Activated T-cell treated with anti-CD3 and anti-CD28 coated beads, Interleukin-2, amount 50 U/mL, for 72 hours (primary cell): Measurements from ENCODE around the gene ATP23. TPM values are rescaled to one million over a fixed set of nuclear protein-coding genes. Genes with fewer than 3 reads are reported as not detected.
A peak's percentile ranks its signal among the peaks of the same experiment; 100 is the strongest.

Experiments used
- ATAC-seq, 2 donors: fragments of 150-1000 bp; cut with Tn5 transposase; replicated peaks in 1 of 2; 2 replicates each; pipeline ENCODE4 v1.10.0; 2021; ENCODE audit warnings: moderate library complexity in 2 of 2, mild to moderate bottlenecking in 1 of 2
- DNase-seq, 2 donors: peaks; one replicate each; pipeline ENCODE4 v3.0.0; 2021 to 2022; ENCODE audit warnings: mixed read lengths in 1 of 2
- H3K27ac Mint-ChIP-seq: one replicate; pipeline ENCODE4 v1.8.0; 2022; ENCODE audit warnings: mild to moderate bottlenecking, moderate library complexity, mixed read lengths
- H3K27me3 Mint-ChIP-seq: one replicate; pipeline ENCODE4 v1.8.0; 2022; ENCODE audit warnings: low read depth, mixed read lengths
- H3K36me3 Mint-ChIP-seq, 2 donors: one replicate each; pipeline ENCODE4 v1.8.0; 2022; ENCODE audit warnings: mixed read lengths in 2 of 2, mild to moderate bottlenecking in 1 of 2; ENCODE audit not compliant: insufficient read depth in 2 of 2
- H3K4me1 Mint-ChIP-seq: one replicate; pipeline ENCODE4 v1.8.0; 2022; ENCODE audit warnings: low read depth, mixed read lengths
- H3K4me3 Mint-ChIP-seq, 2 donors: one replicate each; pipeline ENCODE4 v1.8.0; 2022; ENCODE audit warnings: mild to moderate bottlenecking in 2 of 2, mixed read lengths in 2 of 2, moderate library complexity in 2 of 2
- H3K9me3 Mint-ChIP-seq, 2 donors: one replicate each; pipeline ENCODE4 v1.8.0; 2022; ENCODE audit warnings: mixed read lengths in 2 of 2
- total RNA-seq, 2 donors: library from RNA; stranded (reverse); gene quantifications; one replicate each; pipeline ENCODE4 v1.2.3, GENCODE V29; 2022

Gene ATP23
- total RNA-seq: 10 to 100 TPM; 23.5 to 26.3 TPM

DNA sequence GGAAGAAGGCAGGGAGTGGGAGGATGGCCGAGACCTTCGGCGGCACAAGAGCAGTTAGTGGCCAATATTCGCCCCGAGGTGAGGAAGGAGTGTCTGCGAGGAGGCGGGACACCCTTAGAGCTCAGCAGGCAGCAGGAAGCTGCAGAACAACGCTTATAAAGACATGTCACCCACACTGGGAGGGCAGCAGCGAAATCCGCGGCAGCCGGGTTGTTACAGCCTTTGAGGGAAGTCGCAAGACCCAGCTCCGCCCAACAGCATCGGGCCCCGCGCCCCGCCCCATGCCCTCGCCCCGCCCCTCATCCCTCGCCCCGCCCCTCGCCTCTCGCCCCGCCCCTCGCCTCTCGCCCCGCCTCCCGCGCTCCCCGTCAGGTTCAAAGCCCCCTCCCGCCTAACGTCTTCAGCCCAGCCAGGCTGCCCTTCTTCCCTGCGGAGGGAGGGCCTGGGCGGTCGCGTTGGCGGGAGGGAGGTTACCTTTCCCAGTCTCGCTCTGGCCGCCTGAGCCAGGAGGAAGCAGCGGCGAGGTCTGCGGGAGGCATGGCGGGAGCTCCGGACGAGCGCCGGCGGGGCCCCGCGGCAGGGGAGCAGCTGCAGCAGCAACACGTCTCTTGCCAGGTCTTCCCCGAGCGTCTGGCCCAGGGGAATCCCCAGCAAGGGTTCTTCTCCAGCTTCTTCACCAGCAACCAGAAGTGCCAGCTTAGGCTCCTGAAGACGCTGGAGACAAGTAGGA, at the start of gene ATP23:
Gene ATP23, plus strand, starts transcription at position 403 of the 730 bp plus-strand sequence. Its CDS starts 135 bp downstream, at position 538.
- Mint-ChIP-seq H3K4me3 (peak within 1 kb of the TSS; percentile 91 to 96), H3K4me1 (peaks cover 42% of the 10 kb centered on the region), H3K27ac (peak within 1 kb of the TSS; percentile 86), H3K9me3 (no peaks in the 10 kb centered on the region), H3K36me3 (no peaks in the 10 kb centered on the region), H3K27me3 (no peaks in the 10 kb centered on the region)
- ATAC-seq: peak; percentile 92
- DNase-seq: peak; percentile 87 to 89

DNA sequence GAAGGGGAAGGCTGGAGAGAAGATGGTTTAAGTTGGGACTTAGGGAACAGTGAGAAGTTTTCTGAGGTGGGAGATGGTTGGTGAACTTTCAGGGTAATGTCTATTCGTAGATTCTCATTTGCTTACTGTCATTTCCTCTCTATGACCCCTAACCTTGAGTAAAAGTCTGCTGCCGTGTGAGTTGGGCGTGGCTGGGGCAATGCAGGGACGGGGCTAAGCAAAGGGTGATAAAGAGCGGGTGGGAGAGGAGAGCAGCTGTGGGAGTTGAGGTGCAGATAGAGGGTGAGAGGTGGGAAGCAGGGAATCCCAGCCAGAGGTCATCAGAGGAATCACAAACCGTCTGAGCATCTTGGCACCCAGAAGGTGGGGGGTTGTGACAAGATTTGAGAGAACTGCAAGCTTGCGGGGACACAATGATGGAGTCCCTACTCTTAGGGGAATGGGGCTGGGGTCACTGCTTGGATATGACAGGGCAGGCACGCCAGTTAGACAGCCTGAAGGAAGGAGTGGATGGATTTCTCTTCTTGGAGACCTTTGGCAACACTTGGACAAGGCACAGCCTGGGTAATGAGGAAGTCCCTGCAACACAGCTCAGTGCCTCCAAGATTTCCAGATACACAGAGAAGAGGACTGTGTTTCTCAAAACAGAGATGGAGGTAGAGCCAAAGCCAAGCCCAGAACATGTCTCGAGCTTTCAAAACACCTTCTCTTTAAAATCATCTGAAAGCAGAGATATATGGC, 49.0 kb upstream of the ATP23 start:
- Mint-ChIP-seq H3K9me3 (no peaks in the 10 kb centered on the region), H3K4me3 (no peak overlapping the region), H3K36me3 (no peaks in the 10 kb centered on the region), H3K27me3 (peaks cover 13% of the 10 kb centered on the region), H3K27ac (no peak overlapping the region), H3K4me1 (peaks cover 40% of the 10 kb centered on the region)
- DNase-seq: no peak
- ATAC-seq: no peak

- ATAC-seq: no peak
- peaks cover 46% of the 10 kb centered on the region for H3K4me1 Mint-ChIP-seq
- H3K27ac Mint-ChIP-seq: no peak overlapping the region
- H3K27me3 Mint-ChIP-seq: peaks cover 21% of the 10 kb centered on the region
- H3K9me3 Mint-ChIP-seq: no peaks in the 10 kb centered on the region
- DNase-seq: no peak
- H3K4me3 Mint-ChIP-seq: peak overlapping the region in 1 of 2 donors; percentile 66
- H3K36me3 Mint-ChIP-seq: no peaks in the 10 kb centered on the region
Observed at GRCh38 chr12:57893431-57894353, 47.7 kb upstream of the ATP23 start.

GRCh38 chr12:57894399-57895292, 46.7 kb upstream of the ATP23 start:
- Mint-ChIP-seq H3K36me3 (no peaks in the 10 kb centered on the region), H3K4me1 (peaks cover 55% of the 10 kb centered on the region), H3K9me3 (no peaks in the 10 kb centered on the region), H3K27ac (peak overlapping the region; percentile 96), H3K4me3 (peak overlapping the region; percentile 16 to 66), H3K27me3 (peaks cover 21% of the 10 kb centered on the region)
- DNase-seq: no peak
- ATAC-seq: no peak

GRCh38 chr12:57895389-57896114, 45.8 kb upstream of the ATP23 start:
- H3K9me3 Mint-ChIP-seq: no peaks in the 10 kb centered on the region
- no peak for ATAC-seq
- peaks cover 21% of the 10 kb centered on the region for H3K27me3 Mint-ChIP-seq
- peaks cover 62% of the 10 kb centered on the region for H3K4me1 Mint-ChIP-seq
- DNase-seq: no peak
- peak overlapping the region; percentile 62 for H3K4me3 Mint-ChIP-seq
- no peaks in the 10 kb centered on the region for H3K36me3 Mint-ChIP-seq
- H3K27ac Mint-ChIP-seq: no peak overlapping the region

- peaks cover 64% of the 10 kb centered on the region for H3K4me1 Mint-ChIP-seq
- no peaks in the 10 kb centered on the region for H3K36me3 Mint-ChIP-seq
- H3K9me3 Mint-ChIP-seq: no peaks in the 10 kb centered on the region
- DNase-seq: no peak
- no peak for ATAC-seq
- H3K4me3 Mint-ChIP-seq: peak overlapping the region; percentile 62
- peak overlapping the region; percentile 36 for H3K27ac Mint-ChIP-seq
- peaks cover 21% of the 10 kb centered on the region for H3K27me3 Mint-ChIP-seq
Observed at GRCh38 chr12:57896115-57896433, 45.3 kb upstream of the ATP23 start.

GRCh38 chr12:57896434-57897201, 44.7 kb upstream of the ATP23 start:
- H3K9me3 Mint-ChIP-seq: no peaks in the 10 kb centered on the region
- peak; percentile 22 to 36 for DNase-seq
- ATAC-seq: no peak
- peak overlapping the region; percentile 56 for H3K27ac Mint-ChIP-seq
- H3K36me3 Mint-ChIP-seq: no peaks in the 10 kb centered on the region
- H3K27me3 Mint-ChIP-seq: peaks cover 24% of the 10 kb centered on the region
- peak overlapping the region; percentile 83 to 88 for H3K4me3 Mint-ChIP-seq
- peaks cover 66% of the 10 kb centered on the region for H3K4me1 Mint-ChIP-seq

DNA sequence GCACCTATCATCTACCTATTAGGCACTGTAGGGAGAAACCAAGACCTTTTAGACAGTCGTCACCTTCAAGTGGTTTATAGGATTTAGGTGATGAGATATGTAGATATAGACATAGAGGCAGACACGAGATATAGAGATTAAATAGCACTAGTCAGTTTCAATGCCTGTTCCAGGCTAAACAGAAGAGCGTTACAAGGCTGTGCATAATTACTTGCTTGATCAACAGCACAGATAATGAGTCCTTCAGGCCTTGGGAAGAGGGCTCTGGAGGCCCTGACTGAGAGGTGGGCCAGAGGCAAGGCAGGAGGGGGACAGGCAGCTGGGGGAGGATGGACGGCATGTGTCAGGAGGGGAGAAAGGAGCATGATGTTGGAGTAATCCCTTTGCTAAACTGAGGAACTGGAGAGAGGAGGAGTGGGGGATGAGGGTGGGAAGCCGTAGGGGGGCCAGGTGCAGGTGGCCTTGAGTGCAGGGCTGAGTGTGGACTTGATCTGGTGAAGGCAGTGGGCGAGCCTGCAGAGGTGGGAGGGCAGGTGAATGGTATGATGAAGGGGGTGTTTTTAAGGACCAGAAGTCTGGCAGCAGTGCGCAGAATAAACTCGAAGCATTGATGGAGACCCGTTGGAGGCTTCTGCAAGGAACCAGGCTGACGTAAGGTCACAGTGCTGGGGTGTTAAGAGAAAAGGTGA, 43.9 kb upstream of the ATP23 start:
- Mint-ChIP-seq H3K36me3 (no peaks in the 10 kb centered on the region), H3K27ac (peak overlapping the region; percentile 56), H3K27me3 (peaks cover 26% of the 10 kb centered on the region), H3K4me1 (peaks cover 68% of the 10 kb centered on the region), H3K9me3 (no peaks in the 10 kb centered on the region), H3K4me3 (peak overlapping the region; percentile 83 to 88)
- DNase-seq: no peak
- no peak for ATAC-seq

DNA sequence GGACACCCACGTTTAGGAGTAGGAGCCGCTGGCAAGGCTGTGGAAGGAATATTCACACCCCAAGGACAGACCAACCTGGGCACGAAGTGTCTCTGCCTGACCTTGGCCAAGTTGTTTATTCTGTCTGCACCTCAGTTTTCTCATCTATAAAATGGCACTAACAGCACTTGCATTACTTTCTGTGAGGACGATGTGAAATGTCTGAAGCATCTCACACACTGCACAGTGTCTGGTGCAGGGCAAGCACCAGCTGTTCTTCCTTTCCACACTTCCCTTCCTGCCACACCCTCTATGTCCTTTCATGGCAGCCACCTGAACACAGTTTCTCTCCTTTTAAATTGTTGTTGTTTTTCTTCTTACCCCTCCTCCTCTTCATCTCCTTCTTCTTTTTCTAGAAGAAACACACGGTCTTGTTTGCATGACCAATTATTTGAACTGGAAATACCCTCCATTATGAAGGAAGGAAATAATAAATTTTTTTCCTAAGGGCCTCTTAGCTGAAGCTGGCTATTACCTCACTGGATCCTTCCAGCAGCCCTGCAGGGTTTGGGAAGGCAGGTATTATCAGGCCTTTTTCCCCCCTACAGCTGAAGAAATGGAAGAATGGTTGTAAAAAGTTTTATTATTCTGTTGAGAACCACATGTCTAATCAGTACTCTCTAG, 42.9 kb upstream of the ATP23 start:
- DNase-seq (no peak), ATAC-seq (no peak)
- H3K27ac Mint-ChIP-seq: peak overlapping the region; percentile 76
- peaks cover 26% of the 10 kb centered on the region for H3K27me3 Mint-ChIP-seq
- peaks cover 68% of the 10 kb centered on the region for H3K4me1 Mint-ChIP-seq
- no peaks in the 10 kb centered on the region for H3K36me3 Mint-ChIP-seq
- H3K4me3 Mint-ChIP-seq: peak overlapping the region; percentile 83 to 88
- no peaks in the 10 kb centered on the region for H3K9me3 Mint-ChIP-seq

DNA sequence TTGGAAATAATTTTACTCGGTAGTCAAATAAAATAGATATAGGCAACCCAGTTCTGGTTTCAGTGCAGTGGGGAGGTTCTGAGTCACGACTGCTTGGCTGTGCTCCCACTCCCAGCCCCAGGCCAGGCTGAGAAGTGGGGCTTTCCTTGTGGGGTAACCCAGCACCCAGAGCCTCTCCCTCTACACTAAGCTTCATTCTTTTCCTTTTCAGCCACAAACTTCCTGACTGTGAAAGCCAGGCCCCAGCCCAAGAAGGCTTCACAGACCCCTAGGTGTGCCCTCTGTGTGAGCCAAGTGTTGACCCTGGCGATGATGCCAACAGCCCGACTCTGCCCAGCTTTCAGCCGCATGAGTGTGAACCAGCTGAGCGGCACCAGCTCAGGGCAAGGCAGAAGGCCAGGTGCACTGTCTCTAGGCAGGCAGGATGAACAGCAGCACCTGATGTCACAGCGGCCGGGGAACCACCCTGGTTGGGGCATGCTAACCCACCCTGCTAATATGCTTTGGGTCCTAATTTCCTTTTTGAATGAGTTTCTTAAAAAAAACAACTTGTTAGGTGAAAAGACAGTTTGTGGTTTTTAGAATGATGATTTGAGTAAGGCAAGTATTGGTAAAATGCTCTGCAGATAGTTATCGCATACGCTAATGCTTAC, 42.2 kb upstream of the ATP23 start:
- peaks cover 26% of the 10 kb centered on the region for H3K27me3 Mint-ChIP-seq
- H3K9me3 Mint-ChIP-seq: no peaks in the 10 kb centered on the region
- DNase-seq: peak; percentile 83 to 89
- H3K36me3 Mint-ChIP-seq: no peaks in the 10 kb centered on the region
- ATAC-seq: peak; percentile 93 to 95
- peak overlapping the region; percentile 83 to 88 for H3K4me3 Mint-ChIP-seq
- peaks cover 67% of the 10 kb centered on the region for H3K4me1 Mint-ChIP-seq
- peak overlapping the region; percentile 76 for H3K27ac Mint-ChIP-seq
